Nephron progenitor cell (in vitro differentiated cells): ENCODE data around the gene GALNS.

Experiments used
- DNase-seq: peaks from one replicate; pipeline ENCODE4 v3.0.0; 2021
- H3K27ac Mint-ChIP-seq: 2 replicates; pipeline ENCODE4 v1.8.0; 2021; ENCODE audit warnings: mild to moderate bottlenecking, moderate library complexity, mixed read lengths
- H3K27me3 Mint-ChIP-seq: 2 replicates; pipeline ENCODE4 v1.8.0; 2021; ENCODE audit warnings: mild to moderate bottlenecking, low read depth, mixed read lengths; ENCODE audit not compliant: poor library complexity
- H3K36me3 Mint-ChIP-seq: 2 replicates; pipeline ENCODE4 v1.8.0; 2021; ENCODE audit warnings: low read depth, mixed read lengths
- H3K4me1 Mint-ChIP-seq: 2 replicates; pipeline ENCODE4 v1.8.0; 2021; ENCODE audit warnings: mixed read lengths
- H3K4me3 Mint-ChIP-seq: 2 replicates; pipeline ENCODE4 v1.8.0; 2021; ENCODE audit warnings: mild to moderate bottlenecking, moderate library complexity, mixed read lengths
- H3K9me3 Mint-ChIP-seq: 2 replicates; pipeline ENCODE4 v1.8.0; 2021; ENCODE audit warnings: mild to moderate bottlenecking, moderate library complexity, mixed read lengths
- TF ChIP-seq, protein P1 (sequence below): fragments of 200-600 bp; sonication (generic); IDR thresholded peaks from 2 replicates; pipeline ENCODE4 v1.5.0; 2021; ENCODE audit warnings: antibody characterized with exemption

GALNS gene

DNA sequence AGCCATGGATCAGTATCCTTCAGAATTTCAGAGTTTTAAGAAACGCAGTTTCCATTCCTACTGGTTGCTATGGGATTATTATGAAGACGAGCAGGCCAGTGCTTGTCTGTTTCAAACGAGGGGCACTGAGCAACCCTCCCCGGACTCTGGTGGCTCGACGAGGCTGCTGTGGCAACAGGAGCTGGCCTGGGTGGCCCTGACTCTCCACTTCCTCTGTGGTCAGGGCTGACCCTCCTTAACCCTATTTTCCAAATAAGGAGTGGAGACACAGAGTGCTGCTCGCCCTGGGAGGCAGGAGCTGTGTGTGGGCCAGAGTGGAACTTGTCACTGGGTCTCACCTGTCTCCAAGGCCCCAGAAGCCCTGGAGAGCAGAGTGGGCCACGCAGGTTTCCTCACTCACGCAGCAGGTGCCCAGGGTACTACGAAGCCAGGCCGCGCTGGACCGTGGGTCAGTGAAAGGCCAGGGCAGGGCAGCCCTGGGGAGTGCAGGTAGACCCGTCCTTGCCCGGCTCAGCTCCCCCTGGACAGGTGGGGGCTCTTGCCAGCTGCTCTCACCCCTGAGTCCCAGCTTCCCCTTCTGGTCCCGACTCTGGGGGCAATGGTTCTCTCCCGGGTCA is 3.3 kb downstream of the GALNS start:
- Mint-ChIP-seq H3K4me3 (no peak overlapping the region), H3K27me3 (no peaks in the 10 kb centered on the region), H3K4me1 (peaks cover 23% of the 10 kb centered on the region), H3K36me3 (peaks cover 18% of the 10 kb centered on the region), H3K27ac (no peak overlapping the region), H3K9me3 (no peaks in the 10 kb centered on the region)
- DNase-seq = no peak
- TF ChIP-seq, protein P1, sequence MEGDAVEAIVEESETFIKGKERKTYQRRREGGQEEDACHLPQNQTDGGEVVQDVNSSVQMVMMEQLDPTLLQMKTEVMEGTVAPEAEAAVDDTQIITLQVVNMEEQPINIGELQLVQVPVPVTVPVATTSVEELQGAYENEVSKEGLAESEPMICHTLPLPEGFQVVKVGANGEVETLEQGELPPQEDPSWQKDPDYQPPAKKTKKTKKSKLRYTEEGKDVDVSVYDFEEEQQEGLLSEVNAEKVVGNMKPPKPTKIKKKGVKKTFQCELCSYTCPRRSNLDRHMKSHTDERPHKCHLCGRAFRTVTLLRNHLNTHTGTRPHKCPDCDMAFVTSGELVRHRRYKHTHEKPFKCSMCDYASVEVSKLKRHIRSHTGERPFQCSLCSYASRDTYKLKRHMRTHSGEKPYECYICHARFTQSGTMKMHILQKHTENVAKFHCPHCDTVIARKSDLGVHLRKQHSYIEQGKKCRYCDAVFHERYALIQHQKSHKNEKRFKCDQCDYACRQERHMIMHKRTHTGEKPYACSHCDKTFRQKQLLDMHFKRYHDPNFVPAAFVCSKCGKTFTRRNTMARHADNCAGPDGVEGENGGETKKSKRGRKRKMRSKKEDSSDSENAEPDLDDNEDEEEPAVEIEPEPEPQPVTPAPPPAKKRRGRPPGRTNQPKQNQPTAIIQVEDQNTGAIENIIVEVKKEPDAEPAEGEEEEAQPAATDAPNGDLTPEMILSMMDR = no peak

DNA sequence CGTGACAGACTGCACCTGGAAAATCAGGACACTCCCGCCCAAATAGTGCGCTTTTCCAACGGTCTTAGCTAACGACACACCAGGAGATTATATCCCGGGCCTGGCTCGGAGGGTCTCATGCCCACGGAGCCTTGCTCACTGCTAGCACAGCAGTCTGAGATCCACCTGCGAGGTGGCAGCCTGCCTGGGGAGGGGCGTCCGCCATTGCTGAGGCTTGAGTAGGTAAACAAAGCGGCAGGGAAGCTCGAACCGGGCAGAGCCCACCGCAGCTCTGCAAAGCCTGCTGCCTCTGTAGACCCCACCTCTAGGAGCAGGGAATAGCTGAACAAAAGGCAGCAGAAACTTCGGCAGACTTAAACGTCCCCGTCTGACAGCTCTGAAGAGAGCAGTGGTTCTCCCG is 5.1 kb downstream of the GALNS start:
- no peaks in the 10 kb centered on the region for H3K9me3 Mint-ChIP-seq
- peaks cover 12% of the 10 kb centered on the region for H3K4me1 Mint-ChIP-seq
- H3K27ac Mint-ChIP-seq = no peak overlapping the region
- DNase-seq = no peak
- H3K4me3 Mint-ChIP-seq = no peak overlapping the region
- H3K36me3 Mint-ChIP-seq = peaks cover 18% of the 10 kb centered on the region
- TF ChIP-seq, protein P1 = no peak
- no peaks in the 10 kb centered on the region for H3K27me3 Mint-ChIP-seq

DNA sequence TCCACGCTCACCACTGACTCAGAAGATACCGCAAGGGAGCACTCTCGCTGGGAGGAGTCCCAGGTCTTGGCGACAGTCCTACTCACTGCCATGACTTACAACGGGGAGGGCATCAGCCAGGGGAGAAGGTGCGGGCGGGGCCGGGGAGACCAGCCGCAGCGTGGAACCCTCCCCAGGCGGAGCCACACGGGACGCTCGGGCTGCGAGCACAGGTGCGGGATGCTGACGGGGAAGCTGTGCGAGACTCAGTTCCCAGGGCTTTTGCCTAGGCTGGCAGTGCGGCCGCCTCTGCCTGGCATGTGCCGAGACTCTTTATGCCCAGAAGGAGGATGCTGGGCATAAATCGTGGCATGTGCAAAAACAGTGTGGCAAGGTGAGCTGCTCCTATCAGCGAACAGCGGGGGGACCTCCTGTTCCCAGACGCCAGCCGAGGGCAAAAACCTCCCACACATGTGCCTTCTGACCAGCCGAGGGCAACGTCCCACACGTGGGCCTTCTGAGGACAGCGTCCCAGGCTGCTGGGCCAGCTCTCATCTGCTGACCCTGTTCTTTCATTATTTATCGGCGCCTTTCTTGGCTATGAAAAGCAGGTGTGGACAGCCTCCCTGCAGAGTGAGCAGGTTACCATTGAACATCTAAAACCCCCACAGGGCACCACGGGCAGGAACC is 6.1 kb downstream of the GALNS start:
- peaks cover 18% of the 10 kb centered on the region for H3K36me3 Mint-ChIP-seq
- no peaks in the 10 kb centered on the region for H3K27me3 Mint-ChIP-seq
- no peak overlapping the region for H3K4me3 Mint-ChIP-seq
- no peak for DNase-seq
- no peaks in the 10 kb centered on the region for H3K9me3 Mint-ChIP-seq
- H3K27ac Mint-ChIP-seq = no peak overlapping the region
- TF ChIP-seq, protein P1 = no peak
- peaks cover 8% of the 10 kb centered on the region for H3K4me1 Mint-ChIP-seq

DNA sequence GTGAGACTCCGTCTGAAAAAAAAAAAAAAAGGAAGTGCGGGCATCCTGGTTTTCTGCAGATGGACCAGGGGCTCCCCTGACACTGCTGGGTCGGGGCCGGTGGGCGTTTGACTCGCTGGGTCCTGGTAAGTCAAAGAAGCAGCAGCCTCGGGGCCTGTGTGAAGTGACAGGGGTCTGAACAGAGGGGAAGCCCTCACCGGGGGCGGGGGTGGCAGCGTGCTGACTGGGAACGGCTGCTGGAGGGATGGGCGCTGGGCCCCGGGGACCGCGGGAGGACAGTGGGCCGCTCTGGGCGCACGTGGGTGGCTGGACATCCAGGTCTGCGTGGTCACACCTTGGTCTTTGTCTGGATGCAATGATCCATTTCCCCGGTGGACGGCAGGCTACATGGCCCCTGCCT is 8.2 kb downstream of the GALNS start:
- no peak for DNase-seq
- peaks cover 18% of the 10 kb centered on the region for H3K36me3 Mint-ChIP-seq
- TF ChIP-seq, protein P1 = no peak
- no peaks in the 10 kb centered on the region for H3K27me3 Mint-ChIP-seq
- no peaks in the 10 kb centered on the region for H3K9me3 Mint-ChIP-seq
- peaks cover 8% of the 10 kb centered on the region for H3K4me1 Mint-ChIP-seq
- H3K4me3 Mint-ChIP-seq = no peak overlapping the region
- no peak overlapping the region for H3K27ac Mint-ChIP-seq

DNA sequence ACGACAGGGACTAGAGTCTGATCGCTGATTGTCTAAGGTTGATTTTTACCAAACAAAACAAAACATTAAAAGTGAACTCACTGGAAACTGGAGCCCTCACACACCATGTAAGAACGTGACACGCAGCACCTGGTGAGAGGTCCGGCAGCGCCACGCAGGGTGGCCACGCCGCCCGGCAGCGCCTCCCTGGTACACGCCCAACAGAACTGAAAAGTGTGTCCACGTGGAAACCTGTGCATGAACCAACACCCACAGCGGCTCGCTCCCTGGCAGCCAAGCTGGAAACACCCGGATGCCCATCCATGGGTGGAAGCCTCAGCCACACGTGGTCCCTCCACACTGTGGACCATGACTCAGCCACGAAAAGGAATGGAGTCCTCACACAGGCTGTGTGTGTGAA is 9.1 kb downstream of the GALNS start:
- no peaks in the 10 kb centered on the region for H3K9me3 Mint-ChIP-seq
- H3K27ac Mint-ChIP-seq = peak overlapping the region; percentile 32
- no peak overlapping the region for H3K4me3 Mint-ChIP-seq
- peaks cover 18% of the 10 kb centered on the region for H3K36me3 Mint-ChIP-seq
- TF ChIP-seq, protein P1 = no peak
- H3K27me3 Mint-ChIP-seq = no peaks in the 10 kb centered on the region
- no peak for DNase-seq
- peaks cover 8% of the 10 kb centered on the region for H3K4me1 Mint-ChIP-seq

DNA sequence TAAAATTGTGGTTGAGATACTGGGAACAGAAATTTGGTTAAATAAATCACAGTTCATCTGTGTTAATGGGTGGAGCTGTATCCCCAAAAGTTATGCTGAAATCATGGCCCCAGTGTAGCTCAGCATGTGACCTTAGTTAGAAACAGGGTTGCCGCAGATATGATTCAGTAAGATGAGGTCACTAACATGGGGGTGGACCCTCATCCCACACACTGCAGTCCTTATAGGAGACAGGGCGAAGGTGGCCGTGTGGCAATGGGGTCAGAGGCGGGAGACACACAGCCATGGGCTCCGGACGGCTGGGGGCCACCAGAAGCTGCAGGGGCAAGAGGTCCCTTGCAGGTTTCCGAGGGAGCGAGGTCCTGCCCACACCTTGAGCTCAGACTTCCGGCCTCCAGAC is 10.7 kb downstream of the GALNS start:
- Mint-ChIP-seq H3K27me3 (no peaks in the 10 kb centered on the region), H3K36me3 (peaks cover 3% of the 10 kb centered on the region)
- TF ChIP-seq, protein P1 = no peak

More for the DNA sequence above, 10.7 kb downstream of the GALNS start:
- peaks cover 8% of the 10 kb centered on the region for H3K4me1 Mint-ChIP-seq
- no peaks in the 10 kb centered on the region for H3K9me3 Mint-ChIP-seq
- H3K4me3 Mint-ChIP-seq = no peak overlapping the region
- no peak overlapping the region for H3K27ac Mint-ChIP-seq
- DNase-seq = no peak
